GM12872 (cell line): Measurements from ENCODE around the gene INSYN2B.

Experiments used
- TF ChIP-seq, protein P1 (sequence below): IDR thresholded peaks from 3 replicates; pipeline ENCODE4 v1.5.1; 2011; ENCODE audit warnings: low read depth, mild to moderate bottlenecking, low read length, moderate library complexity; ENCODE audit not compliant: insufficient read depth

The INSYN2B gene

DNA sequence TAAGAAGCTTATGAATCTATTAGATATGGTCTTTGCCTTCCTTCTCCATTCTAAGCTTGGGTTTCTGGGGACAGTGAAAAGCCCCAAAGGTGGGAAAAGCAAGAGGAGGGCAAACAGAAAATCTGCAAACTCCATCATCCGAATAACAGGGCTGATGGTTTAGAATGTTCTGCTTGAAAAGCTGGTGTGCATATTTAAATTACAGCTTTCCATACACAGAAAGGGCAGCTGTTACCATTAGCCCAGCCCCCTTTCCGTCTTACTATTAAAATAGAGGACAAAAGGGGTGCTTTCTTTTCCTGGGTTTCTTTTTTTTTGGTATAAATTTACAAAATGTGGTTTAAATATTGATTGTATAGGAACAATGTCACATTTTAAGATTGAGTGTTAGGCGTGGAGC, 22.0 kb downstream of the INSYN2B start:
- TF ChIP-seq, protein P1, sequence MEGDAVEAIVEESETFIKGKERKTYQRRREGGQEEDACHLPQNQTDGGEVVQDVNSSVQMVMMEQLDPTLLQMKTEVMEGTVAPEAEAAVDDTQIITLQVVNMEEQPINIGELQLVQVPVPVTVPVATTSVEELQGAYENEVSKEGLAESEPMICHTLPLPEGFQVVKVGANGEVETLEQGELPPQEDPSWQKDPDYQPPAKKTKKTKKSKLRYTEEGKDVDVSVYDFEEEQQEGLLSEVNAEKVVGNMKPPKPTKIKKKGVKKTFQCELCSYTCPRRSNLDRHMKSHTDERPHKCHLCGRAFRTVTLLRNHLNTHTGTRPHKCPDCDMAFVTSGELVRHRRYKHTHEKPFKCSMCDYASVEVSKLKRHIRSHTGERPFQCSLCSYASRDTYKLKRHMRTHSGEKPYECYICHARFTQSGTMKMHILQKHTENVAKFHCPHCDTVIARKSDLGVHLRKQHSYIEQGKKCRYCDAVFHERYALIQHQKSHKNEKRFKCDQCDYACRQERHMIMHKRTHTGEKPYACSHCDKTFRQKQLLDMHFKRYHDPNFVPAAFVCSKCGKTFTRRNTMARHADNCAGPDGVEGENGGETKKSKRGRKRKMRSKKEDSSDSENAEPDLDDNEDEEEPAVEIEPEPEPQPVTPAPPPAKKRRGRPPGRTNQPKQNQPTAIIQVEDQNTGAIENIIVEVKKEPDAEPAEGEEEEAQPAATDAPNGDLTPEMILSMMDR: no peak

- TF ChIP-seq, protein P1: no peak
Measured at GRCh38 chr5:169956756-169957155, 23.5 kb downstream of the INSYN2B start.

DNA sequence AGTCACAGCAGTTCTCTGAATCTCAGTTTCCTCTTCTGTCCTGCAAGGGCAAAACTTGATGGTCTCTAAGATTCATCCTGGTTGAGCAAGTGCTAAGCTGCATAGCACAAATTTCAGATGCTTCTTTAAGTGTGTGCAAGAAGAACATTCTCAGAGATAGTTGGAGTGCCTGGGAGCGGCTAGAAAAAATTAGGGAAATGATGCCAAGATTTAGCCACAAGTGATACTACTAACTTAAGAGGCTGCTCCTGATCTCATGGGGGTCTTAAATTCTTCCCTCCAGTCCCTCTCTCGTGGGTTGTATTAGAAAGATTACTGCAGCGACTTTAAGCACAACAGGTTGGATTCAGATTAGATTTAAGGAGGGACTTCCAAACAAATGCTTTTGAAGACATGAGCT, 24.2 kb downstream of the INSYN2B start:
- TF ChIP-seq, protein P1: no peak

GRCh38 chr5:169954786-169955185, 25.5 kb downstream of the INSYN2B start:
- TF ChIP-seq, protein P1: no peak

GRCh38 chr5:169950333-169950732, 30.0 kb downstream of the INSYN2B start:
- TF ChIP-seq, protein P1: no peak

DNA sequence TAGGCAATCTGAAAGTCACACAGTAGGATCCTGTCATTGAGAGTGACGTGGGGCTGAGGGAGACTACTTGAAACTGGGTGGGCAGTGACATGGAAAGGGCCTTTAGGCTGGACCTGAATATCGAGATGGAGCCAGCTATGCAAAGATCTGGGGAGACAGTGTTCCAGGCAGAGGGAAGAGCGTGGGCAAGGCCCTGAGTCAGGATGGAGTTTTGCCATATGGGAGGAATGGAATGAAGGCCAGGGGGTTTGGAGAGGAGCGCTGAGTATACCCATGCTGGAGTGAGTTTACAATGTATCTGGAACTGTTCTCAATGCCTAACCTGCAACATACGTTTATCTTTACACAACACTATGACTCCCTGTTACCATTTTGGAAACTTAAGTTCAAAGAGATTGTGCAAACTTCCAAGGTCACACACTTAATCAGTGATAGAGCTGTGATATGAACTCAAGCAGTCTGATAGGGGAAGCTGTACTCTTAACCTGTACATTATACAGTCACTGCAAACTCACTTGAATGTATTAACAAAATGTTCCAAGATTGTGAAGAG, 33.5 kb downstream of the INSYN2B start:
- TF ChIP-seq, protein P1: no peak

DNA sequence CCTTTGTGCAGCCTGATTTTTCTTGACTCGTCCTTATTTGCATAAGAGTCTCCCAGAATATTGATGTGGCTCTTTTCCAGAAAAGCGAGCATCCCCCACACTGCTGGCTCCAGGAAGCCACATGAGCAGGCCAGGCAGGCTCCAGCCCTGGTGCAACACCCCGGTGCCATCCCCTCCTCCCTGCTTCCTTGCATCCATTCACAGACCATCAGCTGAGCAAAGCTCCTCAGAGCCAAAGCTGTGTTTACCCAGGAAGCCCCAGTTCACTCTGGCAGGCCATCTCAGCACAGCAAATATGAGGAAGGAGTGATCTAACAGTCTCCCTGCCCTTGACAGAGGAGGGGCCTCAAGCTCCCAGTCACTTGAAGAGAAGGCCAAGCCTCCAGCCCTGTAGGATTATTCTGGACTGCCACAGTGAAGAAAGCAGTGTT, 34.4 kb downstream of the INSYN2B start:
- TF ChIP-seq, protein P1: no peak
